Thyroid gland (tissue), 4 donors: Measurements from ENCODE around the gene TNFSF8. TPM values are rescaled to one million over a fixed set of nuclear protein-coding genes. Genes with fewer than 3 reads are reported as not detected.

Source experiments
- DNase-seq, 2 donors: peaks; one replicate each; pipeline ENCODE4 v3.0.0-alpha.2; 2019
- H3K27ac ChIP-seq, 3 donors: fragments of 200-600 bp; sonication (generic); 1 replicate in 2 of 3; 2 replicates in 1 of 3; pipeline ENCODE4 v1.5.1; 2016 to 2019; ENCODE audit warnings: mild to moderate bottlenecking in 1 of 3, moderate library complexity in 1 of 3
- H3K27me3 ChIP-seq: fragments of 200-600 bp; sonication (generic); one replicate; pipeline ENCODE4 v1.5.1; 2019
- H3K36me3 ChIP-seq, 2 donors: fragments of 200-600 bp; sonication (generic); one replicate each; pipeline ENCODE4 v1.5.1; 2016 to 2019
- H3K4me1 ChIP-seq, 2 donors: fragments of 200-600 bp; sonication (generic); one replicate each; pipeline ENCODE4 v1.5.1; 2017 to 2019
- H3K4me3 ChIP-seq, 3 donors: fragments of 200-600 bp; sonication (generic); replicated peaks in 1 of 3; 1 replicate in 2 of 3; 2 replicates in 1 of 3; pipeline ENCODE4 v1.5.1; 2016; ENCODE audit warnings: mild to moderate bottlenecking in 1 of 3
- H3K9me3 ChIP-seq: fragments of 200-600 bp; sonication (generic); one replicate; pipeline ENCODE4 v1.5.1; 2017
- POLR2A ChIP-seq, 2 donors: fragments of 450-650 bp; IDR thresholded peaks; one replicate each; pipeline ENCODE4 v1.6.1; 2017; ENCODE audit warnings: antibody characterized with exemption in 2 of 2, mild to moderate bottlenecking in 2 of 2, moderate library complexity in 1 of 2
- WGBS, 2 donors: methylation state at CpG; one replicate each; pipeline ENCODE4 v1.1.5; 2017; 5-methylcytosine and 5-hydroxymethylcytosine counted together
- intact Hi-C: fragments of 100-400 bp; cut with DNase I; formaldehyde crosslinking; loops from one replicate; pipeline ENCODE4 v1.15.1; 2023
- total RNA-seq, 4 donors: library from RNA; depleted of rRNA; stranded (reverse); fragments of >200 nt; gene quantifications; one replicate each; pipeline ENCODE4 v1.2.3, GENCODE V29; 2016
- TF ChIP-seq, protein P1 (sequence below), 6 experiments: fragments of 200-600 bp in 3 of 6; fragments of 450-650 bp in 3 of 6; sonication (generic) in 3 of 6; IDR thresholded peaks; one replicate each; pipeline ENCODE4 v1.5.1; 2016 to 2019; ENCODE audit warnings: antibody characterized with exemption in 6 of 6, mild to moderate bottlenecking in 2 of 6, inconsistent platforms in 1 of 6, moderate library complexity in 1 of 6

TNFSF8 gene
- total RNA-seq, 4 donors from 2014 or later = 1.3 to 4.2 (median 2.1) TPM

DNA sequence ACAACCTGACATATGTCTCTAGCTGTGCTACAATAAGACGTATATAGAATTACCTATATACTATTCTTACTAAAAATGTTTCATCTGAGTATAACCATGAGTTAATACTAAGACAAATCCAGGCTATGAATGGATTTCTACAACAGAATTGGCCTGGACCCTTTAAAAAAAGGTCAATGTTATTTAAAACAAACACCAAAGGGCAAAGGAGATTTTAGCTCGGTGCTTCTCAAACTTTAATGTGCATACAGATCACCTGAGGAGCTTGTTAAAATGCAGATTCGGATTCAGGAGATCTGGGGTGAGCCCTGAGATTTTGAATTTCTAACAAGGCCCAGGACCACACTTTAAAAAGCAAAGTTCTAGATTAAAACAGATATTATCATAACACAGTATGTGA lies 6.5 kb downstream of the TNFSF8 start:
- no peak for DNase-seq
- Histone ChIP-seq H3K27me3 (no peaks in the 10 kb centered on the region), H3K9me3 (no peaks in the 10 kb centered on the region), H3K4me1 (peaks cover 14 to 22% of the 10 kb centered on the region in 2 donors), H3K36me3 (no peaks in the 10 kb centered on the region), H3K4me3 (no peak overlapping the region), H3K27ac (peak overlapping the region in 1 of 3 donors; percentile 25)
- intact Hi-C loops = no loop called here
- TF ChIP-seq, protein P1, sequence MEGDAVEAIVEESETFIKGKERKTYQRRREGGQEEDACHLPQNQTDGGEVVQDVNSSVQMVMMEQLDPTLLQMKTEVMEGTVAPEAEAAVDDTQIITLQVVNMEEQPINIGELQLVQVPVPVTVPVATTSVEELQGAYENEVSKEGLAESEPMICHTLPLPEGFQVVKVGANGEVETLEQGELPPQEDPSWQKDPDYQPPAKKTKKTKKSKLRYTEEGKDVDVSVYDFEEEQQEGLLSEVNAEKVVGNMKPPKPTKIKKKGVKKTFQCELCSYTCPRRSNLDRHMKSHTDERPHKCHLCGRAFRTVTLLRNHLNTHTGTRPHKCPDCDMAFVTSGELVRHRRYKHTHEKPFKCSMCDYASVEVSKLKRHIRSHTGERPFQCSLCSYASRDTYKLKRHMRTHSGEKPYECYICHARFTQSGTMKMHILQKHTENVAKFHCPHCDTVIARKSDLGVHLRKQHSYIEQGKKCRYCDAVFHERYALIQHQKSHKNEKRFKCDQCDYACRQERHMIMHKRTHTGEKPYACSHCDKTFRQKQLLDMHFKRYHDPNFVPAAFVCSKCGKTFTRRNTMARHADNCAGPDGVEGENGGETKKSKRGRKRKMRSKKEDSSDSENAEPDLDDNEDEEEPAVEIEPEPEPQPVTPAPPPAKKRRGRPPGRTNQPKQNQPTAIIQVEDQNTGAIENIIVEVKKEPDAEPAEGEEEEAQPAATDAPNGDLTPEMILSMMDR (IDR thresholded peaks at IDR 0.05) = no peak
- no peak for TF ChIP-seq POLR2A (IDR thresholded peaks at IDR 0.05)
- WGBS, 2 donors = 82 to 86% methylated on average over 3 of the region's 3 CpGs

DNA sequence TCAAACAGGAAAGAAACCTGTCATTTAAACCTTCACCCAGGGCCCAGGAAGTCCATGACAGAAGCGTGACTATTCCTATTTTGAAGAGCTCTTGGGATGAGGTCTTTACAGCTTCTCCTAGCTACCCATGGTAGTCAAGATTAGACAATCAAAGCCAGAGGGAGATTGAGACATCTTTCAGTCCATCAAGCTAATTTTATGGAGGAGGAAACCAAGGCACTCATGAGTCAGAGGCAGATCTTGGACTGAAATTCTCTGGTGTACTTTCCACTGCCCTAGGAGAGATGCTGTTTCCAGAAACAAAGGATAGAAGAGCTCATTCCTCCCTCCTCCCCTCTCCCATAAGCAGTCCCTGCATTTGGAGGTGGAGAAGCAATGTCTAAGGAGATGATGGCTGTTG lies 9.2 kb downstream of the TNFSF8 start:
- peaks cover 15 to 28% of the 10 kb centered on the region in 2 donors for H3K4me1 ChIP-seq
- H3K36me3 ChIP-seq = no peaks in the 10 kb centered on the region
- no peak overlapping the region for H3K4me3 ChIP-seq
- DNase-seq = no peak
- no peaks in the 10 kb centered on the region for H3K9me3 ChIP-seq
- intact Hi-C loops = no loop called here
- H3K27ac ChIP-seq = no peak overlapping the region
- WGBS, 2 donors = 79 to 92% methylated on average over 1 of the region's 1 CpG
- H3K27me3 ChIP-seq = no peaks in the 10 kb centered on the region
- TF ChIP-seq, protein P1 (IDR thresholded peaks at IDR 0.05) = no peak
- no peak for TF ChIP-seq POLR2A (IDR thresholded peaks at IDR 0.05)

DNA sequence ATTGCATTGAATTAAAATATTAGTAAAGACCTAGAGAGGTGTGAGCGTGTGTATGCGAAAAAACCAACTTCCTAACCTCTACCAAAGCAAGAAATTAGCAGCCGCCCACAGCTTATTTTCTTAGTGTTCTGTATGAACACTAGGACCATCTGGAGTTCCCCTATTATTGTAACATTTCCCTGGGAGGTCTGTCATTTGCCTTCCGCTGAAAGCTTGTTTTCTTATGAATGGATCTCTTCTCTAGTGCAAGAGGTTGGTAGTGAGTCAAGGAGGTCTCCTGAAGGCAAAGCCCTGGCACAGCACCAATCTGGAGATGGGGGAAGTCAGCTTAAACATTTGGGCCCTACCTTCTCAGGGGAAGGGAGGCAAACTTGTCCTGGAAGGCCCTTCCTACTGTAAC lies 10.8 kb downstream of the TNFSF8 start:
- Histone ChIP-seq H3K27me3 (no peaks in the 10 kb centered on the region), H3K4me3 (no peak overlapping the region), H3K27ac (peak overlapping the region; percentile 9 to 31 (median 21)), H3K9me3 (no peaks in the 10 kb centered on the region), H3K36me3 (no peaks in the 10 kb centered on the region), H3K4me1 (peaks cover 6 to 22% of the 10 kb centered on the region in 2 donors)
- intact Hi-C loops = no loop called here
- DNase-seq = peak; percentile 63 to 65
- TF ChIP-seq, protein P1 (IDR thresholded peaks at IDR 0.05) = no peak
- no peak for TF ChIP-seq POLR2A (IDR thresholded peaks at IDR 0.05)
- whole genome bisulfite sequencing, 2 donors = 42 to 44% methylated on average over 4 of the region's 4 CpGs

DNA sequence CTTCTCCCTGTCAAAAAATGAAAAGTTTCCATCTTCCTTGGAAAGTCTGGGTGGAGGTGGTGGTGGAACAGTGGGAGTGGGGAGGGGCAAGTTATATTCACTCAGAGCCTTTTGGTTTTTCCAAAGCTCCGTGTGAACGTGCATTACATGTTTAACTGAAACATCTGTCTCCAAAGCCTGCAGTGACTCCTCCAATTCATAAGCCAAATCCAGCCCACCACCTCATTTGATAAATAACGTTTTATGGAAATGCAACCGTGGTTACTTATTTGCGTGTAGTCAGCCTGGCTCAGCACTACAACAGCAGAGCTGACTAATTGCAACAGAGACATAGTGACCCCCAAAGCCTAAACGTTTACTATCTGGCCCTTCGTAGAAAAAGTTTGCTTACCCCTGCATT lies 13.9 kb downstream of the TNFSF8 start:
- TF ChIP-seq POLR2A (IDR thresholded peaks at IDR 0.05) = no peak
- TF ChIP-seq, protein P1 (IDR thresholded peaks at IDR 0.05) = no peak
- WGBS, 2 donors = 58 to 62% methylated on average over 7 of the region's 7 CpGs
- no peaks in the 10 kb centered on the region for H3K27me3 ChIP-seq

DNA sequence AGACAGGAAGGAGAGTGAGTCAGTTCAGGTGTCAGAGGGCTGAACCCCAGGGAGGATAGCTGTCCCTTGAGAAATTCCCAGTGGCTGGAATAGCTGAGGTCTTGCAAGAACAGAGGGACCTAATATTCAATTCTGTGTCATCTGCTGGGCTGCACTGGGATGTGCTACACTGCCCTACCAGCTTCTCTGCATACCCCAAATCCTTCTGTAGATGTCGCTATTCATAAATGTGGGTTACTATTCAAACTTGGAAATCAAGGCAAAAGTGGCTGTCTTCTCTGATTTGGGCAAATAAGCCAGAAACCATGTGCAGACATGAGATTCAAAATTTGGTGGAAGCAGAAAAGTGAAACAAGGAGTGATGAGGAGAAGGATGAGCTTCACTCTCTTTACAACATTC lies 16.3 kb downstream of the TNFSF8 start:
- no peak for DNase-seq
- no peak for TF ChIP-seq POLR2A (IDR thresholded peaks at IDR 0.05)
- TF ChIP-seq, protein P1 (IDR thresholded peaks at IDR 0.05) = no peak
- Histone ChIP-seq H3K27me3 (no peaks in the 10 kb centered on the region), H3K4me1 (peaks cover 6 to 34% of the 10 kb centered on the region in 2 donors), H3K4me3 (no peak overlapping the region), H3K9me3 (no peaks in the 10 kb centered on the region), H3K36me3 (no peaks in the 10 kb centered on the region), H3K27ac (no peak overlapping the region)
- intact Hi-C loops = loop anchor here (5.0 kb wide), 2 partner anchors 98 to 177 kb away; no protein-coding TSS in a partner anchor
- 80 to 81% methylated on average over 1 of the region's 1 CpG for WGBS, 2 donors

More for the DNA sequence above, 13.9 kb downstream of the TNFSF8 start:
- Histone ChIP-seq H3K36me3 (no peaks in the 10 kb centered on the region), H3K4me3 (no peak overlapping the region), H3K4me1 (peaks cover 6 to 22% of the 10 kb centered on the region in 2 donors), H3K9me3 (no peaks in the 10 kb centered on the region), H3K27ac (no peak overlapping the region)
- intact Hi-C loops = no loop called here
- DNase-seq = no peak
